HepG2 (cell line): ENCODE measurements around the gene PTGDR2. TPM values are rescaled to one million over a fixed set of nuclear protein-coding genes. Genes with fewer than 3 reads are reported as not detected.

ENCODE experiments used
- DPF2 ChIP-seq: sonication (generic); formaldehyde crosslinking; IDR thresholded peaks from 2 replicates; pipeline ENCODE4 v1.4.0; 2020; ENCODE audit warnings: mild to moderate bottlenecking, low read depth, missing genetic modification reagents, borderline replicate concordance
- FOXC1 ChIP-seq: sonication (generic); formaldehyde crosslinking; IDR thresholded peaks from 2 replicates; pipeline ENCODE4 v1.8.0; 2022; ENCODE audit warnings: mild to moderate bottlenecking, missing genetic modification reagents, borderline replicate concordance
- HIVEP1 ChIP-seq: sonication (generic); formaldehyde crosslinking; IDR thresholded peaks from 2 replicates; pipeline ENCODE4 v1.4.0; 2020; ENCODE audit warnings: mild to moderate bottlenecking, missing genetic modification reagents
- IKZF5 ChIP-seq: IDR thresholded peaks from 2 replicates; pipeline ENCODE4 v1.6.1; 2018; ENCODE audit warnings: missing genetic modification reagents, mild to moderate bottlenecking, missing compliant biosample characterization
- NFYB ChIP-seq: sonication (generic); formaldehyde crosslinking; IDR thresholded peaks from 2 replicates; pipeline ENCODE4 v1.4.0; 2020; ENCODE audit warnings: missing genetic modification reagents
- PTBP1 ChIP-seq: fragments of 200-400 bp; formaldehyde crosslinking; IDR thresholded peaks from 2 replicates; pipeline ENCODE4 v1.6.1; 2018; ENCODE audit warnings: low read length, low read depth; ENCODE audit not compliant: poor library complexity, severe bottlenecking
- SSRP1 ChIP-seq: IDR thresholded peaks from 2 replicates; pipeline ENCODE4 v1.6.1; 2016; ENCODE audit warnings: control low read depth
- U2AF2 ChIP-seq: fragments of 200-400 bp; formaldehyde crosslinking; IDR thresholded peaks from 2 replicates; pipeline ENCODE4 v1.6.1; 2017; ENCODE audit warnings: low read depth, mild to moderate bottlenecking, low read length
- ZBTB2 ChIP-seq: sonication (generic); formaldehyde crosslinking; IDR thresholded peaks from 2 replicates; pipeline ENCODE4 v1.8.0; 2022; ENCODE audit warnings: low read depth, missing genetic modification reagents
- ZNF232 ChIP-seq: sonication (generic); formaldehyde crosslinking; IDR thresholded peaks from 2 replicates; pipeline ENCODE4 v1.4.0; 2020; ENCODE audit warnings: missing genetic modification reagents, borderline replicate concordance
- ZNF281 ChIP-seq: sonication (generic); formaldehyde crosslinking; IDR thresholded peaks from 2 replicates; pipeline ENCODE4 v1.4.0; 2020; ENCODE audit warnings: missing genetic modification reagents, borderline replicate concordance
- ZNF432 ChIP-seq: sonication (generic); formaldehyde crosslinking; IDR thresholded peaks from 2 replicates; pipeline ENCODE4 v1.5.0; 2020; ENCODE audit warnings: missing genetic modification reagents, mild to moderate bottlenecking, borderline replicate concordance
- ZNF629 ChIP-seq: sonication (generic); formaldehyde crosslinking; conservative IDR thresholded peaks from 2 replicates; pipeline ENCODE4 v1.5.0; 2020; ENCODE audit warnings: missing genetic modification reagents
- ZNF687 ChIP-seq: sonication (generic); formaldehyde crosslinking; IDR thresholded peaks from 2 replicates; pipeline ENCODE4 v1.5.1; 2020; ENCODE audit warnings: mild to moderate bottlenecking, missing genetic modification reagents, moderate library complexity
- polyA plus RNA-seq, 8 experiments: library from polyadenylated mRNA; depleted of rRNA in 3 of 8; stranded (reverse) in 7 of 8; unstranded in 1 of 8; fragments of >200 nt; fragmentation: Illumina TruSeq in 4 of 8; extraction: Trizol in 4 of 8; gene quantifications; 2 replicates each; pipeline versions ENCODE4 v1.2.1 to v1.2.3, GENCODE V29; 2011 to 2016; ENCODE audit warnings: low read depth in 4 of 8, missing spikeins in 1 of 8, mixed read lengths in 1 of 8; ENCODE audit not compliant: insufficient read depth in 1 of 8
- total RNA-seq, 5 experiments: library from RNA; depleted of rRNA; stranded (reverse); fragments of >200 nt; fragmentation: Illumina TruSeq; extraction: Trizol; gene quantifications; 2 replicates each; pipeline ENCODE4 v1.2.3, GENCODE V29; 2016; ENCODE audit warnings: low read depth in 1 of 5

The PTGDR2 gene
- total and polyA plus RNA-seq, 2 of the 13 experiments (the other 11 are each of a cell fraction or from before 2014, with no cell fraction given): 1.9 to 2.5 TPM

- TF ChIP-seq ZNF281 (CRISPR knock-in tag): peak; percentile 88; the same call in 1 of the 2 replicates
- TF ChIP-seq HIVEP1 (CRISPR knock-in tag): peak; percentile 64
- TF ChIP-seq IKZF5 (CRISPR knock-in tag): peak; percentile 90
- peak; percentile 84 for TF ChIP-seq ZNF232 (CRISPR knock-in tag)
- no peak for TF ChIP-seq DPF2
- TF ChIP-seq ZNF629: 0 out of 2 replicates have a peak, but pooled peaks have one; percentile 13
- TF ChIP-seq ZNF432: no peak
- peak; percentile 76 for TF ChIP-seq FOXC1
- peak; percentile 51 for TF ChIP-seq PTBP1
- TF ChIP-seq ZNF687 (CRISPR knock-in tag): peak; percentile 98
- peak; percentile 53 for TF ChIP-seq ZBTB2
- TF ChIP-seq SSRP1 (CRISPR knock-in tag): no peak; the same call in 1 of the 2 replicates
- no peak for TF ChIP-seq U2AF2
- TF ChIP-seq NFYB (CRISPR knock-in tag): no peak
Measured at GRCh38 chr11:60841797-60842667, 13.7 kb downstream of the PTGDR2 start, which contains the start of gene CCDC86 (continued).
